ENCODE results near the gene ZSWIM5.
"Not testable (repeated sequence)": the region's sequence is repeated elsewhere in the genome, so short reads cannot be mapped to it uniquely, and the experiment has no call there.

- TF ChIP-seq CTCF (IDR thresholded peaks at IDR 0.05; ENCODE audit: poor library complexity); EZH2 (IDR thresholded peaks at IDR 0.05; ENCODE audit: borderline replicate concordance); EZH2phosphoT487 (IDR thresholded peaks at IDR 0.05; ENCODE audit: low read depth, severe bottlenecking, unreplicated experiment): not testable (repeated sequence)
Measured at GRCh38 chr1:44977372-44977771, 229.0 kb downstream of the ZSWIM5 start.

Data from hepatocyte (in vitro differentiated cells).